ENCODE data around the gene VASH1. TPM values are rescaled to one million over a fixed set of nuclear protein-coding genes. Genes with fewer than 3 reads are reported as not detected.

VASH1 gene
- total and polyA plus RNA-seq, 2 experiments from 2014 or later, result 0.78 to 2.8 TPM

- TF ChIP-seq ZNF462 (CRISPR knock-in tag; IDR thresholded peaks at IDR 0.05) (no peak), POLR2AphosphoS5 (IDR thresholded peaks at IDR 0.05; ENCODE audit: low read depth) (no peak), STAT1 (IDR thresholded peaks at IDR 0.05; ENCODE audit: unreplicated experiment) (no peak), ZNF331 (CRISPR knock-in tag; IDR thresholded peaks at IDR 0.05; ENCODE audit: low read depth) (no peak), JUNB (IDR thresholded peaks at IDR 0.05; ENCODE audit: unreplicated experiment) (no peak), ETS1 (IDR thresholded peaks at IDR 0.05) (no peak)
Observed at GRCh38 chr14:76763096-76764041, 2.1 kb downstream of the VASH1 start (continued).

- Histone ChIP-seq H3K4me3 (no peak overlapping the region), H3K4me2 (no peak overlapping the region), H3K27me3 (ENCODE audit: insufficient read depth) (peaks cover 49% of the 10 kb centered on the region), H3K79me2 (replicated peaks; ENCODE audit: insufficient read depth) (no peaks in the 10 kb centered on the region), H4K20me1 (replicated peaks; ENCODE audit: insufficient read depth) (no peaks in the 10 kb centered on the region), H3F3A (replicated peaks; ENCODE audit: low read depth) (no peaks in the 10 kb centered on the region), H3K36me3 (ENCODE audit: insufficient read depth) (no peaks in the 10 kb centered on the region), H3K9me2 (ENCODE audit: insufficient read depth) (no peaks in the 10 kb centered on the region), H3K27ac (ENCODE audit: low read depth) (no peak overlapping the region), H2AFZ (no peak overlapping the region), H3K4me1 (ENCODE audit: insufficient read depth) (peaks cover 22% of the 10 kb centered on the region)
- H3K27me3 Mint-ChIP-seq (ENCODE audit: insufficient read depth, low read depth, poor library complexity), result peaks cover 36% of the 10 kb centered on the region
- ATAC-seq, result no peak
- no peaks in the 10 kb centered on the region for H3K36me3 Mint-ChIP-seq (ENCODE audit: low read depth)
- peaks cover 27% of the 10 kb centered on the region for H3K4me1 Mint-ChIP-seq
- no peak for DNase-seq (ENCODE audit: low spot score)
- H3K27ac Mint-ChIP-seq, result no peak overlapping the region
- no peak overlapping the region for H3K4me3 Mint-ChIP-seq
- 0 out of 3 replicates have a peak, but pooled peaks cover 4% of the 10 kb centered on the region for H3K9me3 Mint-ChIP-seq
- TF ChIP-seq CREB1 (CRISPR knock-in tag; IDR thresholded peaks at IDR 0.05; ENCODE audit: low read depth), result no peak
- TF ChIP-seq ZNF462 (CRISPR knock-in tag; IDR thresholded peaks at IDR 0.05), result no peak
- no peak for TF ChIP-seq JUNB (IDR thresholded peaks at IDR 0.05; ENCODE audit: unreplicated experiment)
Observed at GRCh38 chr14:76765461-76765931, 4.2 kb downstream of the VASH1 start.
